CD4-positive, alpha-beta T cell (primary cell): ENCODE data around the gene CMSS1. TPM values are rescaled to one million over a fixed set of nuclear protein-coding genes. Genes with fewer than 3 reads are reported as not detected.

ENCODE experiments used
- ATAC-seq: fragments of 200-7000 bp; cut with Tn5 transposase; one replicate; pipeline ENCODE4 v1.10.0; 2022; ENCODE audit warnings: mild to moderate bottlenecking; ENCODE audit not compliant: poor library complexity
- CTCF ChIA-PET: fragments of 350-600 bp; sonication (Branson Sonifier 250); formaldehyde crosslinking; loops from one replicate; lab custom pipeline; 2021; ENCODE audit warnings: antibody characterized with exemption, inconsistent platforms; lab: Charles Lee
- POLR2A ChIA-PET: fragments of 350-600 bp; sonication (Branson Sonifier 250); formaldehyde crosslinking; loops from one replicate; lab custom pipeline; 2021; ENCODE audit warnings: antibody characterized with exemption, inconsistent platforms; lab: Charles Lee
- DNase-seq, 14 experiments: peaks; one replicate each; pipeline ENCODE4 v3.0.0-alpha.2; 2013 to 2020; ENCODE audit warnings: mixed read lengths in 2 of 14
- H3K27ac ChIP-seq, 2 donors: one replicate each; pipeline versions ENCODE4 v1.5.1 to v1.7.0; 2013; ENCODE audit warnings: low read length in 2 of 2, low read depth in 1 of 2, mild to moderate bottlenecking in 1 of 2
- H3K27me3 ChIP-seq, 2 experiments: 1 replicate in 1 of 2; 2 replicates in 1 of 2; pipeline versions ENCODE4 v1.6.1 to v1.7.0; 2013; ENCODE audit warnings: low read length in 2 of 2, control low read depth in 1 of 2, mild to moderate bottlenecking in 1 of 2, moderate library complexity in 1 of 2; ENCODE audit not compliant: insufficient read depth in 2 of 2, control insufficient read depth in 1 of 2
- H3K36me3 ChIP-seq: one replicate; pipeline ENCODE4 v1.6.1; 2013; ENCODE audit warnings: low read length, control low read depth; ENCODE audit not compliant: insufficient read depth
- H3K4me1 ChIP-seq: one replicate; pipeline ENCODE4 v1.6.1; 2013; ENCODE audit warnings: low read length, control low read depth; ENCODE audit not compliant: insufficient read depth
- H3K4me3 ChIP-seq: one replicate; pipeline ENCODE4 v1.5.1; 2013; ENCODE audit warnings: mild to moderate bottlenecking, low read length, moderate library complexity
- H3K9me3 ChIP-seq, 2 experiments: 1 replicate in 1 of 2; 2 replicates in 1 of 2; pipeline versions ENCODE4 v1.6.1 to v1.7.0; 2013; ENCODE audit warnings: low read length in 2 of 2, mild to moderate bottlenecking in 2 of 2, control low read depth in 1 of 2, moderate library complexity in 1 of 2; ENCODE audit not compliant: control insufficient read depth in 1 of 2, insufficient read depth in 1 of 2
- H3K27ac Mint-ChIP-seq: one replicate; pipeline ENCODE4 v1.8.0; 2020; ENCODE audit warnings: mixed read lengths
- H3K27me3 Mint-ChIP-seq: one replicate; pipeline ENCODE4 v1.8.0; 2021; ENCODE audit warnings: mixed read lengths
- H3K36me3 Mint-ChIP-seq: one replicate; pipeline ENCODE4 v1.8.0; 2021; ENCODE audit warnings: low read depth, mixed read lengths
- H3K4me1 Mint-ChIP-seq: one replicate; pipeline ENCODE4 v1.8.0; 2021; ENCODE audit warnings: low read depth, mixed read lengths
- H3K4me3 Mint-ChIP-seq: one replicate; pipeline ENCODE4 v1.8.0; 2020; ENCODE audit warnings: mild to moderate bottlenecking, mixed read lengths
- H3K9me3 Mint-ChIP-seq: one replicate; pipeline ENCODE4 v1.8.0; 2020; ENCODE audit warnings: mixed read lengths
- intact Hi-C, 2 experiments: fragments of 100-400 bp; cut with DNase I in 1 of 2; cut with micrococcal nuclease in 1 of 2; formaldehyde crosslinking; loops; one replicate each; pipeline versions ENCODE4 v1.15.1 to v1.9.0; 2023 to 2025; cut with DNase I, micrococcal nuclease
- total RNA-seq, 174 experiments: library from RNA in 2 of 174; stranded (reverse) in 2 of 174; gene quantifications; one replicate each; pipeline ENCODE4 v1.2.3 and lab custom pipeline; 2021 to 2026
- TF ChIP-seq, protein P1 (sequence below): fragments of 200-600 bp; IDR thresholded peaks from one replicate; pipeline ENCODE4 v1.8.0; 2022; ENCODE audit warnings: antibody characterized with exemption, mild to moderate bottlenecking

Gene CMSS1
- total RNA-seq, 2 experiments from 2014 or later = 12.2 TPM

DNA sequence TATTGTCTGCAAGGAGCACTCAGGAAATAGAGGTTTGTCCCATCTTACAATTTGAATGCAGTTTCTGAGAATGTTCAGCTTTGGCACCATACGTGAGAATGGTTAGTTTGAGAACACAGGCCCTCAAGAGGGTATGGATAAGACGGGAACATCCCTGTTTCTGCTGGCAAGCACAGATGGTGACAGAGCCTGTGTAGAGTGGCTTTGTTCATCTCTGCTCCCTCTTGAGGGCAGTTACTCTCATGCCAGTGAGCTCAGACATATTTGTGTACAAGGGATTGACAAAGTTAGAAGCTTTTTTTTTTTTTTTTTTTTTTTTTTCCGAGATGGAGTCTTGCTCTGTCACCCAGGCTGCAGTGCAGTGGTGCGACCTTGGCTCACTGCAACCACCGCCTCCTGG, 368.2 kb downstream of the CMSS1 start:
- Histone ChIP-seq H3K27me3 (no peaks in the 10 kb centered on the region), H3K4me1 (no peaks in the 10 kb centered on the region), H3K27ac (no peak overlapping the region), H3K36me3 (no peaks in the 10 kb centered on the region), H3K9me3 (no peaks in the 10 kb centered on the region), H3K4me3 (no peak overlapping the region)
- peaks cover 13% of the 10 kb centered on the region for H3K36me3 Mint-ChIP-seq
- H3K4me3 Mint-ChIP-seq = no peak overlapping the region
- ATAC-seq (no peak), DNase-seq (no peak)
- intact Hi-C loops = loop anchor here in 1 of 2 experiments (2.0 kb wide), 1 partner anchor 21 kb away; no protein-coding TSS in a partner anchor
- ChIA-PET POLR2A (no interaction called here), CTCF (no interaction called here)
- no peak overlapping the region for H3K27ac Mint-ChIP-seq
- H3K27me3 Mint-ChIP-seq = no peaks in the 10 kb centered on the region
- TF ChIP-seq, protein P1, sequence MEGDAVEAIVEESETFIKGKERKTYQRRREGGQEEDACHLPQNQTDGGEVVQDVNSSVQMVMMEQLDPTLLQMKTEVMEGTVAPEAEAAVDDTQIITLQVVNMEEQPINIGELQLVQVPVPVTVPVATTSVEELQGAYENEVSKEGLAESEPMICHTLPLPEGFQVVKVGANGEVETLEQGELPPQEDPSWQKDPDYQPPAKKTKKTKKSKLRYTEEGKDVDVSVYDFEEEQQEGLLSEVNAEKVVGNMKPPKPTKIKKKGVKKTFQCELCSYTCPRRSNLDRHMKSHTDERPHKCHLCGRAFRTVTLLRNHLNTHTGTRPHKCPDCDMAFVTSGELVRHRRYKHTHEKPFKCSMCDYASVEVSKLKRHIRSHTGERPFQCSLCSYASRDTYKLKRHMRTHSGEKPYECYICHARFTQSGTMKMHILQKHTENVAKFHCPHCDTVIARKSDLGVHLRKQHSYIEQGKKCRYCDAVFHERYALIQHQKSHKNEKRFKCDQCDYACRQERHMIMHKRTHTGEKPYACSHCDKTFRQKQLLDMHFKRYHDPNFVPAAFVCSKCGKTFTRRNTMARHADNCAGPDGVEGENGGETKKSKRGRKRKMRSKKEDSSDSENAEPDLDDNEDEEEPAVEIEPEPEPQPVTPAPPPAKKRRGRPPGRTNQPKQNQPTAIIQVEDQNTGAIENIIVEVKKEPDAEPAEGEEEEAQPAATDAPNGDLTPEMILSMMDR = no peak
- no peaks in the 10 kb centered on the region for H3K9me3 Mint-ChIP-seq
- no peaks in the 10 kb centered on the region for H3K4me1 Mint-ChIP-seq

DNA sequence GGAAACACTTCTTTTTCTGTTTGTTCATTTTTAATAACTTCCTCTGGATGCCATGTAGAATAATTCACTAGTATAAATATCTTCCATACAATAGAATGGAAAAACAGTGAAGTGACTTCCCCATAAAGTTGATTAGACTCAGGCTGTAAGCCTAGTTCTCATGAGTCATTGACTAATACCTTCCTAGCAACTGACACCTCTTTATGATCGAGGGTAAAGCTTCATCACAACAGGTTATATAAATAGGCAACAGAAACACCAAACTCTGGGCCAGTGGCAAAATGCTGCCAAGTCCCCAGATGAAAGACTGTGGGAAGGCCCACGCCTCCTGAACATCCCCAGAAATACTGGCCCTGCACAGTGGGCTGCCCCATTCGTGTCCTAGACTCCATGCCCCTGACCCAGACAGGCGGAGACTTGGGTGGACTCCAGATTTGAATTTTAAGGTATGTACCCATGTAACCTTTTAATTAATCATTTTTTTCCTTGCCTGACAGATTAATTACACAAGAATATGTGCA, 371.8 kb downstream of the CMSS1 start:
- Mint-ChIP-seq H3K4me1 (no peaks in the 10 kb centered on the region), H3K27me3 (no peaks in the 10 kb centered on the region), H3K9me3 (no peaks in the 10 kb centered on the region), H3K36me3 (no peaks in the 10 kb centered on the region), H3K27ac (no peak overlapping the region), H3K4me3 (no peak overlapping the region)
- no peaks in the 10 kb centered on the region for H3K27me3 ChIP-seq
- H3K4me1 ChIP-seq = no peaks in the 10 kb centered on the region
- H3K4me3 ChIP-seq = no peak overlapping the region
- intact Hi-C loops = no loop called here
- ChIA-PET CTCF (no interaction called here), POLR2A (no interaction called here)
- no peaks in the 10 kb centered on the region for H3K9me3 ChIP-seq
- TF ChIP-seq, protein P1 = no peak
- ATAC-seq = no peak
- DNase-seq = no peak
- no peaks in the 10 kb centered on the region for H3K36me3 ChIP-seq
- no peak overlapping the region for H3K27ac ChIP-seq

DNA sequence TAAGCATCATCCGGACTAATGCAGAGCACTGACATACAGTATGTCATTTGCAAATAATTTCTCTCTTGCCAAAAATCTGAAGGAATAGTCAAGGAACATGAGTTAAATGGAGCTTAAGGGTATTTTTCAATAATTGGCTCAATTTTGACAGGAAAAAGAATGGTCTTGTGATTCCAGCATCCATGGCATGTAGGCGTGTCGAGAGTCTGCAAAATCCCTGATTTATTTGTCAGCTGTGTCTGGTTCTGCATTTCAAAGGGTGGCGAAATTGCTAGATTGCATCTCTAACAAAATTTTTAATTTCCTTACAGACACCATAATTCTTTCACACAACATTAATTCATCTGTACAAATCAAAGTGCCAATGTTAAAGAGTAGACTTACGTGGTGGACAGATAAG, 377.7 kb downstream of the CMSS1 start:
- Mint-ChIP-seq H3K4me3 (no peak overlapping the region), H3K27ac (no peak overlapping the region), H3K36me3 (no peaks in the 10 kb centered on the region), H3K9me3 (no peaks in the 10 kb centered on the region), H3K4me1 (no peaks in the 10 kb centered on the region), H3K27me3 (no peaks in the 10 kb centered on the region)
- Histone ChIP-seq H3K4me3 (no peak overlapping the region), H3K27ac (no peak overlapping the region), H3K9me3 (peaks cover 0 to 7% of the 10 kb centered on the region in 2 experiments), H3K4me1 (no peaks in the 10 kb centered on the region), H3K27me3 (no peaks in the 10 kb centered on the region), H3K36me3 (no peaks in the 10 kb centered on the region)
- intact Hi-C loops = no loop called here
- ChIA-PET POLR2A (no interaction called here), CTCF (no interaction called here)
- DNase-seq = no peak
- TF ChIP-seq, protein P1 = no peak
- ATAC-seq = no peak
